PFSK-1 (cell line): ENCODE data around the gene CLEC3B.

Experiments used
- FOXP2 ChIP-seq: optimal IDR thresholded peaks from 2 replicates; pipeline ENCODE3; 2011; ENCODE audit warnings: borderline replicate concordance, control low read depth, inconsistent platforms; ENCODE audit not compliant: insufficient read depth; ENCODE audit errors: extremely low read length, extremely low read depth
- POLR2AphosphoS5 ChIP-seq: IDR thresholded peaks from 2 replicates; pipeline ENCODE4 v1.6.1; 2012; ENCODE audit warnings: low read depth, mild to moderate bottlenecking, control low read depth, low read length, moderate library complexity
- TAF1 ChIP-seq: IDR thresholded peaks from 2 replicates; pipeline ENCODE4 v1.6.1; 2012; ENCODE audit warnings: low read length, control low read depth, borderline replicate concordance; ENCODE audit not compliant: insufficient read depth
- TF ChIP-seq, protein P1 (sequence below), 2 experiments: IDR thresholded peaks; 2 replicates each; pipeline versions ENCODE4 v1.6.1 to v1.8.0; 2011 to 2012; ENCODE audit warnings: low read depth in 2 of 2, low read length in 2 of 2, control low read depth in 1 of 2, inconsistent platforms in 1 of 2, mild to moderate bottlenecking in 1 of 2, moderate library complexity in 1 of 2; ENCODE audit not compliant: insufficient read depth in 1 of 2

GRCh38 chr3:45064512-45065372, 38.6 kb downstream of the CLEC3B start:
- TF ChIP-seq POLR2AphosphoS5: no peak
- TF ChIP-seq, protein P1, sequence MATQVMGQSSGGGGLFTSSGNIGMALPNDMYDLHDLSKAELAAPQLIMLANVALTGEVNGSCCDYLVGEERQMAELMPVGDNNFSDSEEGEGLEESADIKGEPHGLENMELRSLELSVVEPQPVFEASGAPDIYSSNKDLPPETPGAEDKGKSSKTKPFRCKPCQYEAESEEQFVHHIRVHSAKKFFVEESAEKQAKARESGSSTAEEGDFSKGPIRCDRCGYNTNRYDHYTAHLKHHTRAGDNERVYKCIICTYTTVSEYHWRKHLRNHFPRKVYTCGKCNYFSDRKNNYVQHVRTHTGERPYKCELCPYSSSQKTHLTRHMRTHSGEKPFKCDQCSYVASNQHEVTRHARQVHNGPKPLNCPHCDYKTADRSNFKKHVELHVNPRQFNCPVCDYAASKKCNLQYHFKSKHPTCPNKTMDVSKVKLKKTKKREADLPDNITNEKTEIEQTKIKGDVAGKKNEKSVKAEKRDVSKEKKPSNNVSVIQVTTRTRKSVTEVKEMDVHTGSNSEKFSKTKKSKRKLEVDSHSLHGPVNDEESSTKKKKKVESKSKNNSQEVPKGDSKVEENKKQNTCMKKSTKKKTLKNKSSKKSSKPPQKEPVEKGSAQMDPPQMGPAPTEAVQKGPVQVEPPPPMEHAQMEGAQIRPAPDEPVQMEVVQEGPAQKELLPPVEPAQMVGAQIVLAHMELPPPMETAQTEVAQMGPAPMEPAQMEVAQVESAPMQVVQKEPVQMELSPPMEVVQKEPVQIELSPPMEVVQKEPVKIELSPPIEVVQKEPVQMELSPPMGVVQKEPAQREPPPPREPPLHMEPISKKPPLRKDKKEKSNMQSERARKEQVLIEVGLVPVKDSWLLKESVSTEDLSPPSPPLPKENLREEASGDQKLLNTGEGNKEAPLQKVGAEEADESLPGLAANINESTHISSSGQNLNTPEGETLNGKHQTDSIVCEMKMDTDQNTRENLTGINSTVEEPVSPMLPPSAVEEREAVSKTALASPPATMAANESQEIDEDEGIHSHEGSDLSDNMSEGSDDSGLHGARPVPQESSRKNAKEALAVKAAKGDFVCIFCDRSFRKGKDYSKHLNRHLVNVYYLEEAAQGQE (IDR thresholded peaks at IDR 0.05; ENCODE audit: insufficient read depth in 1 of 2, low read depth in 2 of 2, low read length in 2 of 2): 0 out of 4 replicates have a peak, but pooled peaks of 1 of the 2 experiments have one; percentile 33
- no peak for TF ChIP-seq TAF1
- TF ChIP-seq FOXP2: no peak
